ENCODE results near the gene PEF1. TPM values are rescaled to one million over a fixed set of nuclear protein-coding genes. Genes with fewer than 3 reads are reported as not detected.

The PEF1 gene
- total and polyA plus RNA-seq, 8 donors, result 14.5 to 47.3 (median 20.2) TPM

DNA sequence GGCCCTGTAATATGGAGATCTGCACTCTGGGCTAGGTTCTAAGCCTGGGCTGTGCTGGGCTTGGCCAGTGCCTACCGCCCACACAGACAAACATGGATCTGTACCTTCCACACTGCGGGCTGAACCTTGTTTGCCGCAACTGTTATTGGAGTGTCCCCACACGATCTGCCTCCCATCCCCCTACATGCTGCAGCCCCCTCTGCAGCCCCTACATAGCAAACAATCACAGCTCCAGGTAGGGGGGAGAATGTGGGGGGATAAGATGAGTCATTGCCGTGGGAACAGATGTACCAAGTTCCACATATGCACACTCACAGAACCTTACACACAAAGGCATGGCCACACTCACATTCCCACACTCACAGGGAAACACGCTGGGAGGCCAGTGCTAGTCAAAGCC lies 29.3 kb downstream of the PEF1 start:
- H3K27me3 ChIP-seq, result no peaks in the 10 kb centered on the region
- peaks cover 0 to 3% (median 0%) of the 10 kb centered on the region in 3 donors for H3K4me1 ChIP-seq
- H3K36me3 ChIP-seq, result no peaks in the 10 kb centered on the region
- ATAC-seq, result no peak
- no peaks in the 10 kb centered on the region for H3K9me3 ChIP-seq
- intact Hi-C loops (cut with DNase I), result no loop called here
- no peak overlapping the region for H3K27ac ChIP-seq
- no peak for DNase-seq
- 86 to 93% methylated on average over 6 of the region's 6 CpGs for WGBS, 2 donors
- TF ChIP-seq CTCF (IDR thresholded peaks at IDR 0.05), result no peak
- H3K4me3 ChIP-seq, result no peak overlapping the region
- no peak for FAIRE-seq

- Histone ChIP-seq H3K27me3 (no peaks in the 10 kb centered on the region), H3K36me3 (no peaks in the 10 kb centered on the region), H3K4me3 (no peak overlapping the region), H3K4me1 (peaks cover 0 to 3% (median 0%) of the 10 kb centered on the region in 3 donors), H3K27ac (no peak overlapping the region), H3K9me3 (no peaks in the 10 kb centered on the region)
- WGBS, 2 donors, result 81 to 82% methylated on average over 8 of the region's 8 CpGs
- TF ChIP-seq CTCF (IDR thresholded peaks at IDR 0.05), result no peak
- no peak for FAIRE-seq
- peak; percentile 20 to 44 (median 30) for ATAC-seq
- intact Hi-C loops (cut with DNase I), result no loop called here
- DNase-seq, result peak in 1 of 6 donors; percentile 41
Measured at GRCh38 chr1:31614414-31615005, 30.2 kb downstream of the PEF1 start.

DNA sequence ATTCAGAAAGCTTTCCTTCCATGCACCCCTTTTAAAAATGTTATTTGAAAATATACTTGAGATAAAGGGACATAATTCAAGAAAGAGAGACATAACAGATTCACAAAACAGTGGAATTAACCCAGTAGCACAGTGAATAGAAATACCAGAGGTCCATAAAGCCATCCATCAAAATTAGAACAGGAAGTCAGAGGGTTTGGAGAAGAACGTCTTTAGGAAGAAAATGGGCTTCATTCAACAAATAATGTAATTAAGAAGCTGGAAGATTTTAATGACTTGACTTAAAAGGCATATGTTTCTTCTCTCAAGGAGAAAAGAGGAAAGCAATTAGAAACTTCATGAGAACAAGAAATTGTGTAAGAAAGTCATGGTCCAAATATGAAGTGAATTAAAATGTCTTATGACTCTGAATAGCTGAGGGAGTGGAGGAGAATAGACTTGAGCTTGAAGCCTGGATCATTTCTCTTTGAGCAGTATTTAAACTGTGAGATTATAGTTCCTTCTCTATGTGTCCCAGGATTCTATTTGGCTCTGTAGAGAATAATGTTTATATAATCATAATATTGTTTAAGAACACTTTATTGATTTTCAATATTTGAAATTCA lies 35.1 kb downstream of the PEF1 start:
- no peaks in the 10 kb centered on the region for H3K27me3 ChIP-seq
- H3K9me3 ChIP-seq, result no peaks in the 10 kb centered on the region
- no peak overlapping the region for H3K27ac ChIP-seq
- 12 to 27% methylated on average over 1 of the region's 1 CpG for WGBS, 2 donors
- H3K4me1 ChIP-seq, result no peaks in the 10 kb centered on the region
- intact Hi-C loops (cut with DNase I), result no loop called here
- no peak for TF ChIP-seq CTCF (IDR thresholded peaks at IDR 0.05)
- FAIRE-seq (no peak), ATAC-seq (no peak), DNase-seq (no peak)
- no peak overlapping the region for H3K4me3 ChIP-seq
- H3K36me3 ChIP-seq, result no peaks in the 10 kb centered on the region

DNA sequence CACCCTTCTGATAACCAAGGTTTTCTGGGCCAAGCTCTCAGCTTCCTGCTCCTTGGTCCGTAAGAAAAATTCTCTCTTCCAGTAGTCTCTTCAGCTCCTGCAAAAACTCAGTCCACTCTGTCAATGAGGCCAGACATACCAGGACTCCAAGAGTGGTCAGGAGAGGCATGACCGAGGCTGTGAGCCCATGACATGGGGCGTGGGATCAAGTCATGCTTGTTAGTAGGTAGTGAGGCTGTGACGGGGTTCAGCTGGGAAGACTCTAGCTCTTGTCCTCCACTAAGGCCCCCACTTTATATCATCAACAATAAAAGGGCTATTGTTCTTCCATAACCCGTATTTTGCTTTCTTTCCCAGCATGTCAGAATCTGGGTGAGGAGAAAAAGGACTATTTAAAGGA lies 37.3 kb downstream of the PEF1 start:
- Histone ChIP-seq H3K36me3 (no peaks in the 10 kb centered on the region), H3K4me3 (no peak overlapping the region), H3K4me1 (no peaks in the 10 kb centered on the region), H3K9me3 (no peaks in the 10 kb centered on the region), H3K27me3 (no peaks in the 10 kb centered on the region), H3K27ac (no peak overlapping the region)
- TF ChIP-seq CTCF (IDR thresholded peaks at IDR 0.05), result no peak
- FAIRE-seq, result no peak
- no peak for ATAC-seq
- 82 to 87% methylated on average over 5 of the region's 5 CpGs for WGBS, 2 donors
- DNase-seq, result no peak
- intact Hi-C loops (cut with DNase I), result no loop called here

DNA sequence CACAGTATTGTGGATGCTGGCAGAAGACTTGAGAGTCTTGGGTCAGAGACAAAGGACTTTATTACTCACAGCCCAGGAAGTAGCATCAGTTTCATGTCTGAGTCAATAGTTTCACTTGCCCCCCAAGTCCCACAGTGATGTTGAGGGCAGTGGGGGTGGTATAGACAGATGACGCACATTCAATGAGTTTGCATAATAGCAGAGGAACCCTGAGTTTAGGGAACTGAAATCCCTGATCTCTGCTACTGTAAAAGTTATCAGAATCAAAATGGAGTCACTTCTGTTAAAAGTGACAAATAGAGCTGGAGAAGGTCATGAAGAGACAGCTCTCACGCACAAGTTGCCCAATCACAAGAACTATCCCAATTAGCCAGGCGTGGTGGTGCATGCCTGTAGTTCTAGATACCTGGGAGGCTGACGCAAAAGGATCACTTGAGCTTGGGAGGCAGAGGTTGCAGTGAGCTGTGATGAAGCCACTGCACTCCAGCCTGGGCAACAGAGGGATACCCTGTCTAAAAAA lies 38.7 kb downstream of the PEF1 start:
- 83 to 87% methylated on average over 4 of the region's 4 CpGs for WGBS, 2 donors
- H3K36me3 ChIP-seq, result no peaks in the 10 kb centered on the region
- TF ChIP-seq CTCF (IDR thresholded peaks at IDR 0.05), result no peak

More for the DNA sequence above, 38.7 kb downstream of the PEF1 start:
- no peaks in the 10 kb centered on the region for H3K27me3 ChIP-seq
- H3K4me1 ChIP-seq, result no peaks in the 10 kb centered on the region
- FAIRE-seq (no peak), DNase-seq (no peak), ATAC-seq (no peak)
- H3K9me3 ChIP-seq, result no peaks in the 10 kb centered on the region
- no peak overlapping the region for H3K27ac ChIP-seq
- no peak overlapping the region for H3K4me3 ChIP-seq
- intact Hi-C loops (cut with DNase I), result no loop called here

Data from pancreas (tissue), 10 donors.